MCF 10A (cell line): ENCODE data around the gene COL4A6. TPM values are rescaled to one million over a fixed set of nuclear protein-coding genes. Genes with fewer than 3 reads are reported as not detected.

Experiments
- BruUV-seq: library from RNA; stranded (reverse); fragments of 400-500 nt; replicated peaks from 2 replicates; lab custom pipeline; 2021; lab: Mats Ljungman, UMichigan
- CTCF ChIA-PET: fragments of 300-600 bp; sonication (Branson Sonifier 250); formaldehyde crosslinking; extraction: SDS; loops from one replicate; lab custom pipeline; 2021; ENCODE audit warnings: antibody characterized with exemption, inconsistent platforms; lab: Yijun Ruan, JAX
- POLR2A ChIA-PET: fragments of 300-600, 350-650 bp; sonication (Branson Sonifier 250); formaldehyde crosslinking; extraction: SDS; loops from one replicate; lab custom pipeline; 2020; ENCODE audit warnings: antibody characterized with exemption, inconsistent platforms; lab: Yijun Ruan, JAX
- DNase-seq: peaks from one replicate; pipeline ENCODE4 v3.0.0-alpha.2; 2018; ENCODE audit not compliant: unreplicated experiment
- H3K27ac Mint-ChIP-seq: one replicate; pipeline ENCODE4 v1.8.0; 2022; ENCODE audit warnings: mild to moderate bottlenecking, low read depth, mixed read lengths; ENCODE audit not compliant: unreplicated experiment
- H3K27me3 Mint-ChIP-seq: one replicate; pipeline ENCODE4 v1.8.0; 2022; ENCODE audit warnings: mixed read lengths; ENCODE audit not compliant: insufficient read depth, unreplicated experiment
- H3K36me3 Mint-ChIP-seq: one replicate; pipeline ENCODE4 v1.8.0; 2022; ENCODE audit warnings: mild to moderate bottlenecking, moderate library complexity, mixed read lengths; ENCODE audit not compliant: insufficient read depth, unreplicated experiment
- H3K4me1 Mint-ChIP-seq: one replicate; pipeline ENCODE4 v1.8.0; 2022; ENCODE audit warnings: mixed read lengths; ENCODE audit not compliant: insufficient read depth, unreplicated experiment
- H3K4me3 Mint-ChIP-seq: one replicate; pipeline ENCODE4 v1.8.0; 2022; ENCODE audit warnings: mild to moderate bottlenecking, moderate library complexity, mixed read lengths; ENCODE audit not compliant: unreplicated experiment
- H3K9me3 Mint-ChIP-seq: one replicate; pipeline ENCODE4 v1.8.0; 2022; ENCODE audit warnings: mixed read lengths; ENCODE audit not compliant: unreplicated experiment
- intact Hi-C: fragments of 100-400 bp; cut with micrococcal nuclease; formaldehyde crosslinking; loops from 2 replicates; pipeline ENCODE4 v1.14.1; 2022
- total RNA-seq: library from RNA; stranded (reverse); gene quantifications from 2 replicates; pipeline ENCODE4 v1.2.3, GENCODE V29; 2022
- TF ChIP-seq, protein P1 (sequence below): fragments of 200-600 bp; IDR thresholded peaks from one replicate; pipeline ENCODE4 v1.8.0; 2022; ENCODE audit warnings: antibody characterized with exemption, mild to moderate bottlenecking; ENCODE audit not compliant: unreplicated experiment

Gene COL4A6
- total RNA-seq, 1 experiment from 2014 or later = 58.3 TPM

DNA sequence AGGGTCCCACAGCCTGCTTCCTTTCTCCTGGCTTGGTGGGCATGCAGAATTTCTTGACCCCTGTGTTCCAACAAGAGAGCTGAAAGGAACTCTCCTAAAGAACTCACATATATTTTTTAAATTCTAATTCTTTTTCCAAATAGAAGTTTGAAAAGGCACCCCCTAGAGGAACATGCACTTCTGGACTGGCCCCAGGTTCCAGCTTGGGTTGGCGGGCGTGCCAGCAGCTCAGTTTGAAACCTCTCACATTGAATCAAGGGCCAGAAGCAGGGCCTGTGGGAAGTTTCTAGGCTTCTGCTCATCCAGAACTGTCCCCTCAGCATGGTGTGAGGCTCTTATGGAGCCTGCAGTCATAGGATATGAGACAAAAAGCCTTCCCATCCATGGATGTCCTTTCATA lies 214.0 kb downstream of the COL4A6 start:
- H3K4me3 Mint-ChIP-seq = no peak overlapping the region
- H3K27ac Mint-ChIP-seq = peak overlapping the region; percentile 65
- no peak for DNase-seq
- POLR2A ChIA-PET = interaction anchor here (0.6 to 1.7 kb wide), 5 partner anchors 9 to 272 kb away, joined by 3 to 6 read pairs (median 4); no protein-coding TSS in a partner anchor
- no TSS peak for BruUV-seq
- TF ChIP-seq, protein P1, sequence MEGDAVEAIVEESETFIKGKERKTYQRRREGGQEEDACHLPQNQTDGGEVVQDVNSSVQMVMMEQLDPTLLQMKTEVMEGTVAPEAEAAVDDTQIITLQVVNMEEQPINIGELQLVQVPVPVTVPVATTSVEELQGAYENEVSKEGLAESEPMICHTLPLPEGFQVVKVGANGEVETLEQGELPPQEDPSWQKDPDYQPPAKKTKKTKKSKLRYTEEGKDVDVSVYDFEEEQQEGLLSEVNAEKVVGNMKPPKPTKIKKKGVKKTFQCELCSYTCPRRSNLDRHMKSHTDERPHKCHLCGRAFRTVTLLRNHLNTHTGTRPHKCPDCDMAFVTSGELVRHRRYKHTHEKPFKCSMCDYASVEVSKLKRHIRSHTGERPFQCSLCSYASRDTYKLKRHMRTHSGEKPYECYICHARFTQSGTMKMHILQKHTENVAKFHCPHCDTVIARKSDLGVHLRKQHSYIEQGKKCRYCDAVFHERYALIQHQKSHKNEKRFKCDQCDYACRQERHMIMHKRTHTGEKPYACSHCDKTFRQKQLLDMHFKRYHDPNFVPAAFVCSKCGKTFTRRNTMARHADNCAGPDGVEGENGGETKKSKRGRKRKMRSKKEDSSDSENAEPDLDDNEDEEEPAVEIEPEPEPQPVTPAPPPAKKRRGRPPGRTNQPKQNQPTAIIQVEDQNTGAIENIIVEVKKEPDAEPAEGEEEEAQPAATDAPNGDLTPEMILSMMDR = no peak
- no peaks in the 10 kb centered on the region for H3K9me3 Mint-ChIP-seq
- CTCF ChIA-PET = interaction anchor here (0.6 to 5.7 kb wide), 44 partner anchors 8 to 373 kb away, joined by 3 to 72 read pairs (median 4); no protein-coding TSS in a partner anchor
- H3K27me3 Mint-ChIP-seq = peaks cover 87% of the 10 kb centered on the region
- H3K36me3 Mint-ChIP-seq = peaks cover 26% of the 10 kb centered on the region
- peaks cover 6% of the 10 kb centered on the region for H3K4me1 Mint-ChIP-seq
- intact Hi-C loops = loop anchor here (1.0 to 2.0 kb wide), 3 partner anchors 80 to 313 kb away; no protein-coding TSS in a partner anchor

DNA sequence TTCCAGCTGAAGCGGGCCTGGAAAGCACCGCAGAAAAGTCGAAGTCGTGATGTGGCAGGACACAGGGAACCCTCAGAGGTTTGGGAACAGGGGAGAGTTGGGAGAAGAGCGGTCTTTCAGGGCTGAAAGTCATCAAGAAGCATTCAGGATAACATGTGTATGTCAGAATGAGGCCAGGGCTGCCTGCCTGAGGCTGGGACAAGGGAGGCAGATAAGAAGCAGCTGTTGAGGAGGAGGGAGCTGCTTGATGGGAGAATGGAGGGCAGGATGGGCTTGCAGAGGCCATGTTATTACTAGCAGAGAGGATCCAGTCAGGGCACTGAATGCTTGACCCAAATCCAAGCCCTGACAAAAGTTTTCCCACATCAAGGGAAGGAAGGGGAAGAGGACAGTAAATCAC lies 214.6 kb downstream of the COL4A6 start:
- TF ChIP-seq, protein P1 = no peak
- H3K4me3 Mint-ChIP-seq = no peak overlapping the region
- no peak overlapping the region for H3K27ac Mint-ChIP-seq
- ChIA-PET CTCF (interaction anchor here (0.6 to 5.7 kb wide), 28 partner anchors 9 to 318 kb away, joined by 3 to 72 read pairs (median 5); no protein-coding TSS in a partner anchor), POLR2A (interaction anchor here (1.0 kb wide), 1 partner anchor 250 kb away, joined by 3 read pairs; no protein-coding TSS in a partner anchor)
- peaks cover 6% of the 10 kb centered on the region for H3K4me1 Mint-ChIP-seq
- peaks cover 26% of the 10 kb centered on the region for H3K36me3 Mint-ChIP-seq
- peaks cover 86% of the 10 kb centered on the region for H3K27me3 Mint-ChIP-seq
- DNase-seq = no peak
- no TSS peak for BruUV-seq
- no peaks in the 10 kb centered on the region for H3K9me3 Mint-ChIP-seq
- intact Hi-C loops = no loop called here

DNA sequence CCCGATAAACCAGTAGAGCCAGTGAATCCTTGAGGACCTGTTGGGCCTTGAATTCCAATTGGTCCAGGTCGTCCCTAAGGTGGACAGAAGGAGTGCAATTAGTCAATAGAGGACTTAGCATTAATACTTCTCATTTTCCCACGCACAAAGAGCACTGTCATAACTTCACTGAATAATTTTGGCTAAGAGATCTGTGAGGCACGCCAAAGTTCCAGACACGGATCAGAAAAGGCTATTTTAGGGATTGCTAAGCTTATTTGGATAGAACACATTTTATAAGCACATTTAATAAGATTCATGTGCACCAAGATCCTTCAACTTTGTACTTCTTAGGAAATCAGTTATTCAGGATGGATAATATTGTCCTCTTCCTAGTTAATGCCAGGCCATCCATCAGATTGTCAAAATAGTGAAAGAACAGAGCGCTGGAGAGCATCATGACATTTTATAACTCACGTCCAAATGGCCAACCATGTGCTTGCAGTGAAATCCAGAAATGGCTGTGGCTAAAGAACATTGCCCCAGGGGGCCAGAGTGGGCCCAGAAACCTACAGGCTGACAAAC lies 216.8 kb downstream of the COL4A6 start:
- no peaks in the 10 kb centered on the region for H3K9me3 Mint-ChIP-seq
- no peak overlapping the region for H3K27ac Mint-ChIP-seq
- BruUV-seq = no TSS peak
- no peak for DNase-seq
- peaks cover 27% of the 10 kb centered on the region for H3K36me3 Mint-ChIP-seq
- H3K27me3 Mint-ChIP-seq = peaks cover 85% of the 10 kb centered on the region
- CTCF ChIA-PET = interaction anchor here (0.7 to 1.5 kb wide), 2 partner anchors 21 to 22 kb away, joined by 3 read pairs; no protein-coding TSS in a partner anchor
- peaks cover 6% of the 10 kb centered on the region for H3K4me1 Mint-ChIP-seq
- H3K4me3 Mint-ChIP-seq = no peak overlapping the region
- TF ChIP-seq, protein P1 = no peak
- POLR2A ChIA-PET = interaction anchor here (0.8 kb wide), 1 partner anchor 217 kb away, joined by 3 read pairs; the partner anchor contains the start of gene COL4A6
- intact Hi-C loops = no loop called here

DNA sequence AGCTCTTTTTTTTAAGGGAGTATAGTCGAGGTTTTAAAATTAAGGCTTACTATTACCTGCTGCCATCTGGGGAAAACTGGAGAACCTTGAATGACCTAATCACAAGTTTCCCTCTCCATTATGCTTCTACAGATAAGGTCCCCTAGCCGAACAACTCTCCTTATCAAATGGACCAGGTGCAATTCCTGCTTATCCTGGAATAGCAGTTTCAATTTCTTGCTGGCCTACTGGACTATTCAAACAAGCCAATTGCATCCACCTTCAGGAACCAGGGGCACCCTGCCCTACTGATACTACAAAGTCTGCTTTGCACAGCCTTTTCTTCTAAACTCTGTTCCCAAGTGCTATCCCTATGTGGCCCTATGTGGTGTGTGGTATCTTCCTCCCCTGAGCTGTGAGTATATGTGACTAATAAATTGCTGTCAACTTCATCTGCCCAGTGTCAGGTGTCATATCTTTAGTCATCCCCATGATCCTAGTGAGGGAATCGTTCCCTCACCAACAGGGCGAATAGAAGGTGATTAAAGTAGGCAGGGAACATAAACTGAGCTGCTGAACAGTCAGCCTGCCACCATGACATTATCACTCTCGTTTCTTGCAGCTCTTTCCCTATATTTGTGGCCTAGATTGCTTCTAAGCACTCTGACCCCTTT lies 218.1 kb downstream of the COL4A6 start:
- no peak for DNase-seq
- POLR2A ChIA-PET = interaction anchor here (0.7 kb wide), 1 partner anchor 308 kb away, joined by 4 read pairs; no protein-coding TSS in a partner anchor
- TF ChIP-seq, protein P1 = no peak
- CTCF ChIA-PET = interaction anchor here (0.7 to 1.5 kb wide), 3 partner anchors 9 to 361 kb away, joined by 3 read pairs; no protein-coding TSS in a partner anchor
- Mint-ChIP-seq H3K9me3 (no peaks in the 10 kb centered on the region), H3K27ac (no peak overlapping the region), H3K4me1 (peaks cover 6% of the 10 kb centered on the region), H3K36me3 (peaks cover 27% of the 10 kb centered on the region), H3K4me3 (no peak overlapping the region), H3K27me3 (peaks cover 85% of the 10 kb centered on the region)
- intact Hi-C loops = no loop called here
- no TSS peak for BruUV-seq
